ENCODE results near the gene BORCS8.

The BORCS8 gene

DNA sequence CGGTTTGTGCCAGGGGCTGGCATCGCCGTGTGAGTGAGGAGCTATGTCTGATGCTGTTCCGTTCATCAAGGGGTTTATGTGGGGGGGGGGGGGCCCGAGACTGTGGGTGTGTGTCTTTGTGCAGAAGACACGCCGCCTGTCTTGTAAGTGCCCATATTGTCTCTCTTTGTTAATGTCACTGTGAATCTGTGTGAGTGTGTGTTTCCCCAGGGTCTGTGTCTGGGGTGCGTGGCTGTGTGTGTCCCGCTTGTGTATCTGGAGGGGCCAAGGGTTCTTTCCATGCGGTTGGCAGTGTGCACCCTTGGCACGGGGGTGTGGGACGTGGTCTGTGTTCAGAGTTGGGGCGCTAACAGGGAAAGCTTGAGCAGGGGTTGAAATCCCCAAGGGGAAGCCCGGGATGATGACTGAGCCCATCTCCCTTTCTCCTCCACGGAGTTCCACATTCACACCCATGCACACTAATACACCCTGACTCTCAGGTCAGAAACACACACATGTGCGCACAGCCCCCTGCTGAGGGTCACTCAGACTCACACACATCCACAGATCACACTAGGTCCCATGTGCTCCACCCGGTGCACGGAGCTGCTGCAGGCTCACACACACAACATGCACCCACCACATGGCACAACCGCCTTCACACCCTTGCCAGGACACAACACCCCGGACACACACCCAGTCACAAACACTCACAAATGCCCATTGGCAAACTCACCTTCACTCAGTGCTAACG is 21.6 kb upstream of the BORCS8 start:
- DNase-seq (ENCODE audit: low read depth) = no peak

- no peak for DNase-seq (ENCODE audit: low read depth)
Measured at GRCh38 chr19:19212916-19213315, 21.0 kb upstream of the BORCS8 start.

- DNase-seq (ENCODE audit: low read depth) = no peak
Measured at GRCh38 chr19:19211499-19212420, 19.8 kb upstream of the BORCS8 start, which contains the start of gene NCAN. TSS of gene NCAN (plus strand) at chr19:19211958. CDS start at chr19:19216954, 4,996 bp downstream.

DNA sequence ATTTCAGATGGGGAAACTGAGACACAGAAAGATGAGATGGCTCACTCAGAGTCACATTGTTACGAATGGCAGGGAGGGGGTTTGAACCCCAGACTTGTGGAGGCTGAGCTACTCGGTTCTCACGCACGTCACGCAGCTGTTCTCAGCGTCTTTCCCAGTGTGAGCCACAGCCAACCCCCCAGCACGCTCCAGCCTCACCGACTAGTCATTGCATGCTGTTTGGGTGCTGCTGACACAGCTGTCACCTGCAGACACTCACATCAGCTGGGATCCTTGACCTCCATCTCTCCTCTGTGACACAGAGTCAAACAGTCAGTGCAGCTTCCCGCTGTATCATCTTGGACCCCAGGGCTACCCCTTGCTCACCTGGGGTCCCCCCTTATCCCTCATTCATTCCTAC is 17.4 kb upstream of the BORCS8 start:
- DNase-seq (ENCODE audit: low read depth) = no peak

GRCh38 chr19:19207637-19208572 is 16.0 kb upstream of the BORCS8 start:
- DNase-seq (ENCODE audit: low read depth) = no peak

DNA sequence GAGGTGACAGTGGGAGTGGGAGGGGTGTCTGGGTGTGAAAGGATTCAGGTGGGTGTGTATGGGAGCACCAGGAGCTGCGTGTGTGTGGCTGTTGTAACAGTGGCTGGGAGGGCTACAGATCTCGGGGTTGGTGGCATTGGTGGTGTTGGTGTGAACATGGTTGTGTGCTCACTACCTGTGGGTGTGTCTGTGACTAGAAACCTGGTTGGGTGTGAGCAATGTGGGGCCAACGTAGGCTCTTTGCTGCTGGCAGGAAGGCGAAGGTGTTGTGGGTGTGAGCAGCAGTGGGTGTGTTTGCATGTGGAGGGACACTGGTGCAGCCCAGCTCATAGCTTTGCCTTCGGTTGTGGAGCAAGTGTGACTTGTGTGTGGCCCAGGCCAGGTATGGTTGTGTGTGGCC is 15.0 kb upstream of the BORCS8 start:
- DNase-seq (ENCODE audit: low read depth) = no peak

GRCh38 chr19:19205416-19206410 is 13.8 kb upstream of the BORCS8 start:
- no peak for DNase-seq (ENCODE audit: low read depth)

DNA sequence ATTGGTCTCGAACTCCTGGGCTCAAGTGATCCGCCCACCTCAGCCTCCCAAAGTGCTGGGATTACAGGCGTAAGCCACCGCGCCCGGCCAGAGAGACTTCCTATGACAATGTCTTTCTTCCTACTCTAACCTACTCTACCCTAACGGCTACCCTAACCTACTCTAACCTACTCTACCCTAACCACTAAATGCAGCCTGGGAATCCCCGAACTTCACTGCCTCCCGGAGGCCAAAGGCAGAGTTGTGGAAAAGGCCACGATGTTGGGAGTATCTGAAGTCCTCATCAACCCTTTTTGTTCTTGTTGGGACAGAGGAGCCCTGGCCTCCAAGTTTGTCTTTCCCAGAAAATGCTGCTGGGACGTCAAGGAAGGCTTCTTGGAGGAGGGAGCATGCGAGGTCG is 12.2 kb upstream of the BORCS8 start:
- DNase-seq (ENCODE audit: low read depth) = no peak

GRCh38 chr19:19203012-19203856 is 11.3 kb upstream of the BORCS8 start, which contains the start of gene NR2C2AP:
TSS of gene NR2C2AP (minus strand) at chr19:19203414. CDS start at chr19:19203060, 354 bp downstream.
- peak; percentile 81 for DNase-seq (ENCODE audit: low read depth)

- DNase-seq (ENCODE audit: low read depth) = no peak
Measured at GRCh38 chr19:19202707-19203011, 10.7 kb upstream of the BORCS8 start.

DNA sequence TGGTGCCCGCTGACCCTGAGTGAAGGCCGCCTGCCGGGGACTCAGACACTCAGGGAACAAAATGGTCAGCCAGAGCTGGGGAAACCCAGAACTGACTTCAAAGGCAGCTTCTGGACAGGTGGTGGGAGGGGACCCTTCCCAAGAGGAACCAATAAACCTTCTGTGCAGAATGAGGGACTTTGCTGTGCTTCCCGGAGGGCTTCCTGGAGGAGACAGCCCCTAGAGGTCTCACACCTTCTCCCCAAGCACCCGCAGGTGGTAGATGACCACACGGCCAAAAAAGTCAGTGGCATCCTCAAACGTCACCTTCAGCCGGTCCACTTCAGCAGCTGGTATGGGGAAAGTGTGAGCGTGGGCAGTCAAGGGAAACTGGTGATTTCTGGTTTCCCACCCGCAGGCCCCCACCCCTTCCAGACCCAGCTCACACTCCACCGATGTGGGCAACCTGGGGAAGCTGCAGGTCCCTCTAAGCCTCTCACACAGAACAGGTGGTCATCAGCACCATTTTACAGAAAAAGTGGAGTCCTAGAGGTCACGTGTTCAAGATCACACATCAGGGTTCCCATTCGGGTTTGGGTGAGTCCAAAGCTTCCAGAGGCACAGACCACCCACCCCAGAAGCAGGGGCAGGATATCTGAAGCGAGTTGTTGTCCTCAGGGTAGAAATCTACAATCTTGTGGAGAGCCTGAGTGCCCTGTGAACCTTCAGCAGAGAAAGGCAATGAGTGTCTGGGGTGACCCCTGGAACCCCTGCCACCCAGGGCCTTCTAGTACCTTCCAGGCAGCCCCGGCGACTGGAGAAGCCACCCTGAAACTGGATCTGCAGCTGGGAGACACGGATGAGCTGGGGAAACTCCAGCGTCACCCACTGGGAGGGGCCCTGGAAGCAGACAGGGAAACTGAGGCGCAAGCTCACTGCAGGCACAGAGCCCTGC is 10.0 kb upstream of the BORCS8 start:
- DNase-seq (ENCODE audit: low read depth) = no peak

DNA sequence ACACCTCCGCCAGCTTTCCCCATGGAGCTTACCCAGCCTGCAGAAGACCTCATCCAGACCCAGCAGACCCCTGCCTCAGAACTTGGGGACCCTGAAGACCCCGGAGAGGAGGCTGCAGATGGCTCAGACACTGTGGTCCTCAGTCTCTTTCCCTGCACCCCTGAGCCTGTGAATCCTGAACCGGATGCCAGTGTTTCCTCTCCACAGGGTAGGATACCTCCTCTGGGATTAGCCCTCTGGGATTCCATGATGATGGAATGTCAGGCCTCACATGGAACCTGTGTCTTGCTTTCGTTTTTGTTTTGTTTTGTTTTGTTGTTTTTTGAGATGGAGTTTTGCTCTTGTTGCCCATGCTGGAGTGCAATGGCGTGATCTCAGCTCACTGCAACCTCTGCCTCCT is 2.0 kb upstream of the BORCS8 start:
- no peak for DNase-seq (ENCODE audit: low read depth)

GRCh38 chr19:19192910-19193423 is 1.0 kb upstream of the BORCS8 start:
- DNase-seq (ENCODE audit: low read depth) = no peak

GRCh38 chr19:19191768-19192077 is 229 bp downstream of the BORCS8 start:
- DNase-seq (ENCODE audit: low read depth) = no peak

GRCh38 chr19:19186742-19187141 is 5.2 kb downstream of the BORCS8 start:
- DNase-seq (ENCODE audit: low read depth) = no peak

DNA sequence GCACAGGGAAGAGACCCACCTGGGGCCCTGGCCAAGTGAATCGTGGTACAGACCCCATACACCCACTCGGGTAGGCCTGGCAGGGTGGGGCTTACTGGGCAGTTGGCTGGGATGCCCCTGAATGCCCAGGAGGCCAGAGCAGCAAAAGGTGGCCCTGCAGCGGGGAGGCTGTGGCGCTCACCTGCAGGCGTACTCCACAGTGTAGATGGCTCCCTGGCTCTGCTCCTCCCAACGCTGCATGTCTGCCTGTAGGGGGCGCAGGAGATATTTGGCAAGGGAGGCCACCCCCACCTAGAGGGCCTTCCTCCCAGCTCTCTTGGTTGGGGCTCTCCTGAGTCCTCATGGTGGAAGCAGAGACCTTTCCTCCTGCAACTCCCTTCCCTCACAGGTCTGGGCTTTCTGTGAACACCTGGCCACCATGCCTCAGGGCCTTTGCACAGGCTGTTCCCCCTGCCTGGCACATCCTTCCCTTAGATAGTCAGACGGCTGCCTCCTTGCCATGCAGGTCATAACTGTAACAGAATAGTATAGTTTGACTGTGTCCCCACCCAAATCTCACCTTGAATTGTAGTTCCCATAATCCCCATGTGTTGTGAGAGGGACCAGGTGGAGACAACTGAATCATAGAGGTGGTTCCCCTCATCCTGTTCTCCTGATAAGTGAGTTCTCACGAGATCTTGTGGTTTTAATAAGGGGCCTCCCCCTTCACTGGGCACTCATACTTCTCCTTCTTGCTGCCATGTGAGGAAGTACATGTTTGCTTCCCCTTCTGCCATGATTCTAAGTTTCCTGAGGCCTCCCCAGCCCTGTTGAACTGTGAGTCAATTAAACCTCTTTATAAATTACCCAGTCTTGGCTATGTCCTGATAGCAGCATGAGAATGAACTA is 5.9 kb downstream of the BORCS8 start:
- peak; percentile 39 for DNase-seq (ENCODE audit: low read depth)

GRCh38 chr19:19181488-19181998 is 10.4 kb downstream of the BORCS8 start:
- no peak for DNase-seq (ENCODE audit: low read depth)

Data from amniotic epithelial cell (primary cell).